HK-2 (cell line): ENCODE measurements around the gene ARHGAP42.
"Not testable (repeated sequence)": the region's sequence is repeated elsewhere in the genome, so short reads cannot be mapped to it uniquely, and the experiment has no call there.

Experiments used
- DNase-seq: peaks from one replicate; pipeline ENCODE4 v3.0.0-alpha.2; 2018; ENCODE audit not compliant: unreplicated experiment

ARHGAP42 gene

DNA sequence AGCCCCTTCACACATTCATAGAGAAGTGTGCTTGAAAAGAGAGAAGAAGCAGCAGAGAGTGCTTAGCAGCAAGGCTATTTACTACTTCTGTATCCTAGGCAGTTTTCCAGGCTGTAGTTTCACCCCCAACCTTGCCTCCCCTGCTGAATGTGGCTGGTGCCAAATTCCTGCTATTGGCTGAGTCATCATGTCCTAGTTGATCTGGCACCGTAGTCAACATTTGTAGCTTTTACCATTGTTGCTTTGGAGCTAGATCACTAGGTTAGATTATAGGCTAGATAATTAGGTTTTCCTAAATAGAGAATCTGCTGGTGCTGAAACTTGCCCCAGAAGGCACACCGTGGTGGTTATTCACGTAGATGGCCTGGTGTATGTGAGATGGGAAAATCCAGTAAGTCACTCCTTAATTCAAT, 32.7 kb downstream of the ARHGAP42 start:
- peak; percentile 30 for DNase-seq

DNA sequence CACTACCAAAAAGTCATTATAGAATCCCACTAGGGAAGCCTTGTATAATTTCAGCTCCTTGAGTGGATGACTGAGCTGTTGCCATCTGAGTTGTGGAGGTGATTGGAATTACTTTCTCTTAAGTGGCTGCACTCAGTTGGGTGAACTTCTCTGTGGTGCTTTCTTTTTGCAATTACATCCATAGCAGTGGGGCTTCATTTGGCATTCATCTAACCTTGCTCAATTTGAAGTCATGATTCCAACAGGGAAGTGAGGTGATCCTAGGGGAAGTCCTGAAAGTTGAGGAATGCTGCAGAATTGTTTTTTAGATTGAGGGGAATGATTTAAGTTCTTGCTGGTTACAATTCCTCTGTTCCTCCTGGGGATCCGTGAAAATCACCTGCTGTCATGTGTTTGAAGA, 39.6 kb downstream of the ARHGAP42 start:
- DNase-seq = no peak

DNA sequence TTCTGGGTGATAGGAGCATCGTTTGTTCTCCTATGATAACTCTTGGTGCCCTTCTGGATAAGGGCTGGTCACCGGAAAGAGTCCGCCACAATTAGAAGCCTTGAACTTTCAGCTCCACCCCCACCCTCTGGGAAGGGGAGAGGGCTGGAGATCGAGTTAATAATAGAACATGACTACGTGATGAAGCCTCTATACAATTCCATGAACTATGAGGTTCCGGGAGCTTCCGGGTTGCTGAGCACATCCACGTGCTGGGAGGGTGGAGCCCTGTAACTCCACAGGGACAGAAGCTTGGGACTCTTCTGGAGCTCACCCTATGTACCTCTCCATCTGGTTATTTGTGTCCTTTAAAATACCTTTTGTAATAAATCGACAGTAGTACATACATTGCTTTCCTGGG, 40.3 kb downstream of the ARHGAP42 start:
- no peak for DNase-seq

DNA sequence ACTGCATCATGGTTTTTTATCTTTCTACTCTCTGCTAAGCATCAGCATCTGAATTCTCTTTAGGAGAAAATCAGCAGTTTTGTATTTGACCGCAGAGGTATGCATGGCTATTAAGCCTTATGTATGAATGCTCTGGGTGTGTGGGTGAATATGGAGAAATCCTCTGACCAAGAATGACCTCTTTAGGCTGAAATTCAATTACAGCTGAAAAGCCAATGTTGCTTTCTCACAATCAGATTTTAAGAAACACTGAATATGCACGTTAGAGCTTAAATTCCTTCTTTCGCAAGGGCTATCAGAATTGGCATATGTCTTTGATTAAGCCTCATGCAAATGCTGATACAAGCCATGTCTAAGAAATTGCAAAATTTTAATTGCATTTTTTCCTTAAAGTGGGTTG, 43.2 kb downstream of the ARHGAP42 start:
- DNase-seq = no peak

DNA sequence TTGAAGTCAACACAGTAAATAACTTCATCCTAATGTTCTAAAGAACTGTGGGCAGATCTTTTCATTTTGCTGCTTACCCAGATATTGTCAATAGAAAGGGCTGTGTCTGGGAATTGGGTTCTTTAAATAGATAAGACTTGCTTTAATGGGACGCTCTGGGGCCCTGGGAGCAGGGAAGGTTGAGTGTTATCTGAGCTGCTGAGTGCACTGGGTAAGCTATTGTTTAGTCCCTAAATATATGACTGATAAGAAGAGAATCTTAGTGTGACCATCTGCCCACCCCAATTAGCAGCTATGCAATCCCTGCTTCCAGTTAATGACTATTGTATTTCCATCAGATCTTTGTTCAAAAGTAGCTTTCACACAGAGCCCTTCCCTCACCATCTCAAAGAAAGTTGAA, 44.4 kb downstream of the ARHGAP42 start:
- no peak for DNase-seq

DNA sequence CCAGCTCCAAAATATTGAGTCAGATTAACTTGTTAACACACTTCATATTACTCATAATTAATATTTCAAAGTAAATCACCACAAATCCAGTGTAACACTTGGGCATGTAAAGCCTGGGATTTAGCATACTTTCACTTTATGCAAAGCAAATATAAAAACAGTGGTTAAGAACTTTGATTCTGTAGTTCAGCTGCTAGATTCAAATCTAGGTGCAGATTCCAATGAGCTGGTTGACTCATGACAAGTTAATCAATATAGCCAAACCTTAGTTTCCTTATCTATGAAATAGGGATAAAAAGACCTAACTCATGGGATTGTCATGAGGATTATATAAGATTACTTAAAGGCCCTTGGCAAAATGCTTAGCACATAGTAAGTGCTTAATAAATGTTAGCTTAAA, 45.9 kb downstream of the ARHGAP42 start:
- DNase-seq = no peak

DNA sequence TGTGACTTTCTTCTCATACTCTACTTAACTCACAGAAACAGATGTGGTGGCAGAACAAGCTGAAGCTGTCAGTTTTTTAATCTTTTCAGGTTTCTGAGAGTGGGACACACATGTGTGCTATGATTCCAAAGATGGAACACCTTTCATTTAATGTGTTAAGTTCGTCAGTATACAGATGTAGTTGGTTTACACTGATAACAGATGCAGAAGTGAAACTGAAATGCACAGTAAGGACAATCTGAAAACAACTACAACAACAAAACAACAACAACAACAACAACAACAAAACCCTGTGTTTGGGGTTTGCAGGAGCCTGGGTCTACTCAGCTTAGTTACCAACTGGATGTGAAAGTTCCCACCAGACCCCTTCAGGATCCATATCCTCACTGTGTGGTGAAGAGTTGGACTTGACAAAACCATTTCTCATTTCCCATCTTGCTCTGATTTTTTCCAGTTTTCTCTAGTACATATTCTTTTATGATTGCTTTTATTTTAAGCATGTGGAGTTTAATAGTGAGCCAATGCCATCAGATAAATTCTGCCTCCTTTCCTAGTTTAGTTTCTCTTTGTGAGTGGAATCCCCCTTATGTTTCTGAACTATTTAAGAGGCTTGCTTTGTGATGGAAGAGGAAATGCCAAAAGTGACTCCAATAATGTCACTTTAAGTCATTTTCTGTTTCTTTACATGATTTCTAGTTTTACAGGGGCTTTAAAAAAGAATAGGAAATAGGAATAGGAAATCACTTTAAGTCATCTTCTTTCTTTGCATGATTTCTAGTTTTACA, 47.8 kb downstream of the ARHGAP42 start:
- no peak for DNase-seq

DNA sequence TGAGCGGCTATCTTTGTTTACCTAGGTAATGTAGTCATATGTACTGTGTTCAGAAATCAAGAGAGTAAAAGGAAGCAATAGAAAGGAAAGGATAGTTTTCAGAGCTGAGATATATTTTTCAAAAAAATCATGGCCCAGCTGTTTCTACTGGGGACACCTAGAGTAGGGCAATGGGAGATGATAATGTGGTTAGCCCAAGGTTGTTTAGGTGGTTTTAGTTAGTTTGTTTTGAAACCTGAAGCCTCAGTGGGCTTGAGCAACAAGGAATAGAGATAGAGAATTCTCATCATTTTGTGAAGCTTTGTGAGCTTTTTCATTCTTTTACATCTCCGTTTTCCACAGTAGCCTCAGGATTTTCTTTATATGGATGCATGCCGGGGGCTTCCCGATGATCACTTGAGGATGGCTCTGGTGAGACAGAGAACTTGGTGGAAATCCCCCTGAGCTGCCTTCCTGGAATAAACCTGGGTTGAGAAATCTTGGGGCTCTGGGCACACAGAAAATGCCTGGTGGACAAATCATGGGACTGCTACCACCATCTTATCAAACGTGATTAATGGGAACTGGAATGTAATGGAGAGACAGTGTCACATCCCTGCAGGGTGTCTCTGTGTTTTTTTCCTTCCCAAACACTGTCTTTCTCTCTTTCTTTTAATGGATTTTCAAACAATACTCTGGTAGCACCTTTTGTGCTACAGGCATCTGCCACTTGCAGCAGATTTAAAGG, 49.0 kb downstream of the ARHGAP42 start:
- DNase-seq = no peak

DNA sequence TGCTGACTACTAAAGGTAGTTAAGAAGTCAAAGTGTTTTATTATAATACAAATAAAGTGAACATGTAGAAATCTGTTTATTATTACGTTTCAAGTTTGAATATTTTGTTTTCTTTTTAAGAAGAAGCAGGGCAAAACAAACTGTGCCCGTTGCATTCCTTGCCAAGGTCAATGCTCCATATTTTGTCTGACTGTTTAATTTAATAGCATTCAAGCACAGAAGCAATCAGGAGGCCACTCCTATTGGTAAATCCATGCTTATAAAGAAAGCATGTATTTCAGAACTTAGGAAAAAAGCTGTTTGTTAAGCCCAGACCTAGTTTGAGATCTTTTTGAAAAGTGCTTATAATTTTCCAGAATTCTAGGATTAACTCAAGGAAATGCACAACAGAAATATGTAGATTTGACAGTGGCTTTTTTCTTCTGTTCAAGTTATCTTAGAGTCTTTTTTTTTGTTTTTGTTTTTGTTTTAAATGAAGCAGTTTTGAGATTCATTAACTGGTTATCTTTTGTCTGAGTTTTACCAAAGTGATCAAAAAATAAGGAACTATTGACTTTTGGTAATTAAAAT, 51.7 kb downstream of the ARHGAP42 start:
- no peak for DNase-seq

DNA sequence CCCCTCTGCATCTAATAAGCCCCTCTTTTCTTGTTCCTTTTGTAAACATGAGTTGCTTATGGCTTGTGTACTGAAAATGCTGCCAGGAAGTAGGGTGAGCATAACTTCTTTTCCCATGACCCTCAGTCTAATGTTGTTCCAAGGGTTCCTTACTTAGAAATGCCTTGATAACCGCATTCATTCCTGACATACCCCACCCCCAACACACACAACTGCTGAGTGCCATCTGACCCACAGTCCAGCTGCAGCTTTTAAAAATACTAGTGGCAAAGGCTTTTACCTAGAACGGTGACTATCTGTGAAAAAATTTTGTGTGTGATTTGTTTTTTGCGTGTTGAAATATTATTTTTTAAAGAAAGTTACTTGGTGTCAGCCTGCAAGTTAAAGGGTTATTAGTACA, 52.6 kb downstream of the ARHGAP42 start:
- DNase-seq = peak; percentile 54

DNA sequence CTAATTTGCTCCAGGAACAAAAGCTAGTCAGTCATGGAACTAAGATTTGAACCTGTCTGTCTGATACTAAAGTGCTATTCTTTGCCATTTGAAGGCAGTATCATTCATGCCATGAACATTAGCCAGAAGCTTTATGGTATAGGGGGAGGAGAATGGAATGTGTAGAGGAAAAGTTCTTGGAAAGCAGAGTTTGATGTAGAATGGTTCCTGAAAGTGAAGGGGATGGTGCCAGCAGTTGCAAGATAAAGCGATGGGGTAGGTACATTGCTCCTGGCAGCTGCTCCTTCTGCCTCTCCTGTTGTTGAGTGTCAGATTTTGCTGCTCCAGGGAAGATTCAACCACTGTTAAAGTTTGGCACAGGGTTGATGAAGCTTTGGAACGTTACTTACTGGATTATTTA, 53.4 kb downstream of the ARHGAP42 start:
- no peak for DNase-seq

DNA sequence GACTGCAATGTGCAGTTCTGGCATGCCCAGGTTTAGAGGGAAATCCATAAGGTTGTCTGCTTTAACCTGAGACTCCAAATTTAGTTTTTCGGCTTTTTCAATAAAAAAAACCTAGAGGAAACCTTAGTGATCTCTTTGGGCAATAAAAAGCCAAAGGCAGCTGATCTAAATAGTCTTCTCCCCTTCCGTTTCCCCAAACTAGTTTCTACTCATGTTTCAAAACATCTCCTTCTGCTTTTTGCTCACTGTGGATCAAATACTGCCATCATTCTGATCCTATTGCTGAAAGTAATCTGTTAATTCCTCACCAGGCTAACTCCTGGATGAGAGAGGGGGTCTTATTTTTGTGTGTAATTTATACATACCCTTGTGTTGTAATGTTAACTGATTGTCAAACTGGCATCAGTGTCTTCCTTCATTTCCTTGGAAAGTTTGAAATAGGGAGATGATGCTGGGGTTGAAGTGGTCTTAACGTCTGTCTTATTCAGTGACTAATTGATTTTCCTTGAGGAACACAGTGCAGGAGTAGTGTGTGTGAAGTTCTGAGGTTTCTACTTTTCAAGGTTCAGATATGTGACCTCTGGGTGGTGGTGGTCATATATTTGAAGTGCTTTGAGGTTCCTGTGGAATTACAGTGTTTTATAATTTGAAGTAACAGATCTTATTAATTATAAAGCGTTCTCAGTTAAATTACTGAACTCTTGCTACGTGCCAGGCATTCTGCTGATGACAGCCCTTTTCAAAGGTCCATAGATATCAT, 55.0 kb downstream of the ARHGAP42 start:
- DNase-seq = no peak

DNA sequence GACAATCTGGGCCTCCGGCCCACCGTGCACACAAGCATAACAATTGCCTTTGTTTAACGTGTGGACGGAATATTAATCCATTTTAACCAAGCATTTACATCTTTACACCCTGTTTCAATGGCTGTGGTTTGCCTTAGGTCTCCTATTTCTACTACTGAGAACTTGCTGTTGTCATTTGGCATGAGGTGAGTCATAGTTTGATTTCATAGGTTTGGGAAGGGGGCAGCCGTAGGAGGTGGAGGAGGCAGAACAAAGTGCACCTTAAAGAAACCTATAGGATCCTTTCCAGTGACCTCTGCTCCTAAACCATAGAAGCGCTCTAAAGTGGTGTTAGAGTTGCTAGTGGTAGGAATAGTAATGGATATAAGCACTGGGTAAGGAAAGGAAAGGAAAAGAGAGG, 59.4 kb downstream of the ARHGAP42 start:
- no peak for DNase-seq

DNA sequence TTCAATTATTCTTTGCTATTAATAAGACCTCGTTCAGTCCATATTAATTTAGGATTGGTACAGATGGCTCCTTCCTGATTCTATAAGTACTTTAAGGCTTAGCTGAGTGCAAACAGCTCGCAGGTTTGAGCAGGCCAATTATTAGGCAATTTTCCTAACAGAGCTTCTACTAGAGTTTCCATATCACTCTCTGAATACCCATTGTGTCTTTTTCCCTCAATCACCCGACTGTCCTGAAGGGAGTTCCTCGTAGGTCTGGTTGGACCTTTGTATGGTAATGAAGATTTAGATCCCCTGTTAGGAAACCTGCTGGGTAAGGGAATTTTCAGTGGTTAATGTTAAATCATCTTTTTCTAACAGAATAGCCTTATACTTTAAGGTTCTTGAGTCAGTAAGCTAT, 61.1 kb downstream of the ARHGAP42 start:
- DNase-seq = no peak

DNA sequence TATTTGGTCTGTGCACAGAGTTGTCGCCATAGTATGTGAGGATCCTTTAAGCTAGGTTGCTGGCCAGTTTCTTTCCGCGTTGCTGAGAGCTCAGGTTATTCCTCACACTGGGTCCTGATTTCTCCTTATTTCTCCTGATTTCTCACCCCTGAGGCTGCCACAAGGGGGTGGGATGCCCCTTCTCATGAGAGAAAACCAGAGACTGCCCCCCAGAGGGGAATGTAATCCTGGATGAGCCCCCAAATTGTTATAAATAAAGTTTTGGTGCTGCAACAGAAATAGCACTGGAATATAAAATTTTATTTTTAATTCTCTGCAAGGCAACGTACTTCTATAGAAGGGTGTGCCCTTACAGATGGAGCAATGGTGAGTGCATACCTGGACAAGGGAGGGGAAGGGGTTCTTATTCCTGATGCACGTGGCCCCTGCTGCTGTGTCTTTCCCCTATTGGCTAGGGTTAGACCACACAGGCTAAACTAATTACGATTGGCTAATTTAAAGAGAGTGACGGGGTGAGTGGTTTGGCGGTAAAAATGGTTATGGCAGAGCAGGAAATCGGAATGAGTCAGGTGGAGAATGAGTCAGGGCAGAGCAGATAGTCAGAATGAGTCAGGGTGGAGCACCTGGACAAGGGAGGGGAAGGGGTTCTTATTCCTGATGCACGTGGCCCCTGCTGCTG, 62.9 kb downstream of the ARHGAP42 start:
- not testable (repeated sequence) for DNase-seq

DNA sequence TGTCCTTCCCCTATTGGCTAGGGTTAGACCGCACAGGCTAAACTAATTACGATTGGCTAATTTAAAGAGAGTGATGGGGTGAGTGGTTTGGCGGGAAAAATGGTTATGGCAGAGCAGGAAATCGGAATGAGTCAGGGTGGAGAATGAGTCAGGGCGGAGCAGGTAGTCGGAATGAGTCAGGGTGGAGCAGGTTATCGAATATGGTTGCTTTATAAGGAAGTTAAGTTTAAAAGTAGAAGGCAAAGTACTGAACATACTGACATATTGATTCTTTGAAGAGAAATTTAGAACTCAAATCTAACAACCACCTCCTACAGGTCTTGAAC, 63.4 kb downstream of the ARHGAP42 start:
- not testable (repeated sequence) for DNase-seq

DNA sequence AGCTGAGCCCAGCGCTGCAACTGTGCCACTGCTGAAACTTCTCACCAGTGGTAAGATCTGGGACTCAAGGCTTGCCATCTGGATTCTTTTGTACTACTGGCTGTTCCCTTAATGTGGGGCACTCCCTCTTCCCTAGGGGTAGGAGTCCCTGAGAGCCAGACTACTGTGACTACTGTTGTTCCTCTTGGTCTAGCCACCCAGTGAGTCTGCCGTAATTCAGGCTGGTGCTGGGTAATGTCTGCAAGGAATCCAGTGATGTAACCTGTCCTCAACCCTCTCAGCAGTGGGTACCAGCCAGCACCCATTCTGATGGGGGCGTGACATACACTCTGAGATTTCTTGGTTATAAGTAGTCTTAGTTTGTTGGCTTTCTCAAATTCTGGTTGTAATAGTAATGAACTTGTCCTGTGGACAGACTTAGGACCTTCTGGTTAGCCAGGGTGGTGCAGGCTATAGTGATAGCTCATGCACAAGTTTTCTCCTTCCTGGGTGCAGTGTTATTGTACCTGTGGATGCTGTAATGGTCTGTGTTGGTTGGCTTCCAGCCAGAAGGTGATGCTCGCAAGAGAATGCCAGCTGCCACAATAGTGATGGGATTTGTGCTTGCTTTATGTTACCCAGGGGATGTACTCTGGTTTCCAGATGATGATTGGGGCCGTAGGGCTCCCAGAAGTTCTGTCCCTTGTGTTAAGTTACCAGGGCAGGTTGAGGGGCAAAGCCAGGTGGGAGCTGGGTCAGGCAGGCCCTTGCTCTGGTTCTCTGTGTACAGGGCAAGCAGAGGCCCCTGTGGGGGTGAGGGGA, 65.5 kb downstream of the ARHGAP42 start:
- no peak for DNase-seq

DNA sequence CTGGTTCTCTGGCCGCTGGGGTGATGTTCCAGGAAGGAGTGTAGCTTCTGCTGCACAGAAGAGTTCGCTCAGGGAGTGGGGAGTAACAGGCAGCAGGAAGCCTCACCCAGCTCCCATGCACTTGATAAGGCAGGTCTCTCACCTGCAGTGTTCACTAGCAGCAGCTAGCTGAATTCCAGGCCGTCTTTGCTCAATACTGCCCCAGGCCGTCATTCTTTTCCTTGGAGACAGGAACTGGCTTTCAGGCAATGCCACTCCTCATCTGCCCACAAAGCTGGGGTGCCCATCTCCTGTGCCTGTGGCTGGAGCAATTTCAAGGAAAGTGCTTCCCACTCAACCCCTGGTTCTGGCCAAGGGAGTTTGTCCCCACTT, 66.1 kb downstream of the ARHGAP42 start:
- no peak for DNase-seq

DNA sequence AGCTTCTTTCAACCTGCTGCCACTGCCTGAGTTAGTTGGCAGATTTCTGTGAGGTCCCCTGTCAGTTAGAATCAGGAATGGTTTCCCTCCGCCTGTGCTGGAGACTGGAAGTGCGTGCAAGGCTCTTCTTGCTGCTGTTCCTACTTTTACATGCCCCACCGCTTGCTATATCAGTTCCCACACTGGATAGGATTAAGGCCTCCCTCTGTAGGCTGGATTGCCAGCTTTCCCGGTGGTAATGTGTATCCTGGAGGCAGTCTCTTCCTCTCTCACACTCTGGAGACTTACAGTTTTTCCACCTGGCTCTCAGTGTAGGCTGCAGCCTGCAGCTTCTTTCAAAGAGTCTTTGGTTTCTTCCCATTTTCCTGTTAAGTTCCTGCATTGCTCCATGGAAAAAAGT, 66.5 kb downstream of the ARHGAP42 start:
- no peak for DNase-seq

DNA sequence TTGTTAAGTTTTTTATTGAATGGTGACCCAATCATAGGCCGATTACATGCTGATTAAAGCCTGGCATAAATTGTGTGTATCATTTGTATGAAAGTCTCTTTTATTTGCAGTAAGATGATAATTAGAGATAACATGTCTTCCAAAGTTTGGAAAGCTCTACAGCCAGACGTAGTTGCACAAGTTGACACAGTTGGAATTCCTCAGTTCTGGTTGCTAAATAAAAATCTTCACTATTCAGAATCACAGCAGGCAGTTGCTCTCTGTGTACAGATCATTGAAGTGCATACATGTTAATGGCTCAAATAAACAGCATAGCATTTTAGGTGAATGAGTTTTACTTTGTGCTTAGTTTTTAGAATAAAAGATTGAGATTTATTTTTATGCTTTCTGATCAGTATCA, 69.5 kb downstream of the ARHGAP42 start:
- DNase-seq = no peak

DNA sequence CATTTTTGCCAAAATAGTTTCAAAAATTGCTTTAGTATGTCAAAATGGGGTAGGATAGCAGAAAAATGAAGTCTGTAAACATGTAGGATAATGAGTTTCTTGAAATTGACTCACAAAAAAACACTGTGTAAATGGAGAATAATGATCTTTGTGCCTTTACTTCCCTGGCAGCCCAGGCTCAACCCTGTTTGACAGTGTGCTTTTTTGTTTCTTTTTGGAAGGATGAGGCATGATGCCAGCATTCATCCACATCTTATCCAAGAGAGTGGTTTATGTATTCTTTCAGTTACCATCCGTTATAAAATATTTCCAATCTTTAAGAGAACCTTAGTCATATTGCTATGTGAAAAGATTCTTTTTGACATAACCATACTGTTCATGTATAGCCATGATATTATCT, 70.6 kb downstream of the ARHGAP42 start:
- DNase-seq = no peak
